Measurements from ENCODE around the gene PGA4.
"Not testable (repeated sequence)": the region's sequence is repeated elsewhere in the genome, so short reads cannot be mapped to it uniquely, and the experiment has no call there.

DNA sequence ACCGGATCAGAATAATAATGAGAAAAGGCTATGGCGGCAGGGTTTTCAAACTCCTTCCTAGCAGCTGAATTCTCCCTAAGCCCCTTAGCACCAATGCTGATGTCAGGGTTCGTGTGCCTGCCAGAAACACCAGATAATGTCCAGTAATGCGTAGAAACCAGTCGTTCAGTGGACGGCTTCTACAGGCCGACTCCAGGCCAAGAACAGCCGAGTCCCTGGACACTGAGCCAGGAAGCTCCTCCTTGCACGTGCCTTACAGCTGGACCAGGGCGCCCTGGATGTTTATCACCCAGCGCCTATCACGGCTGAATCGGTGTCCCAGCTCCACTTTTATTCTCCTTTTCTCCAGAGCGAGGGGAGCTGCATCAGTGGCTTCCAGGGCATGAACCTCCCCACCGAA lies 8.9 kb downstream of the PGA4 start:
- TF ChIP-seq, protein P1, sequence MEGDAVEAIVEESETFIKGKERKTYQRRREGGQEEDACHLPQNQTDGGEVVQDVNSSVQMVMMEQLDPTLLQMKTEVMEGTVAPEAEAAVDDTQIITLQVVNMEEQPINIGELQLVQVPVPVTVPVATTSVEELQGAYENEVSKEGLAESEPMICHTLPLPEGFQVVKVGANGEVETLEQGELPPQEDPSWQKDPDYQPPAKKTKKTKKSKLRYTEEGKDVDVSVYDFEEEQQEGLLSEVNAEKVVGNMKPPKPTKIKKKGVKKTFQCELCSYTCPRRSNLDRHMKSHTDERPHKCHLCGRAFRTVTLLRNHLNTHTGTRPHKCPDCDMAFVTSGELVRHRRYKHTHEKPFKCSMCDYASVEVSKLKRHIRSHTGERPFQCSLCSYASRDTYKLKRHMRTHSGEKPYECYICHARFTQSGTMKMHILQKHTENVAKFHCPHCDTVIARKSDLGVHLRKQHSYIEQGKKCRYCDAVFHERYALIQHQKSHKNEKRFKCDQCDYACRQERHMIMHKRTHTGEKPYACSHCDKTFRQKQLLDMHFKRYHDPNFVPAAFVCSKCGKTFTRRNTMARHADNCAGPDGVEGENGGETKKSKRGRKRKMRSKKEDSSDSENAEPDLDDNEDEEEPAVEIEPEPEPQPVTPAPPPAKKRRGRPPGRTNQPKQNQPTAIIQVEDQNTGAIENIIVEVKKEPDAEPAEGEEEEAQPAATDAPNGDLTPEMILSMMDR (IDR thresholded peaks at IDR 0.05; ENCODE audit: borderline replicate concordance, extremely low read depth, low read length, poor library complexity, severe bottlenecking): not testable (repeated sequence)
- TF ChIP-seq EZH2 (IDR thresholded peaks at IDR 0.05; ENCODE audit: borderline replicate concordance, low read depth, low read length, severe bottlenecking): not testable (repeated sequence)
